ENCODE results near the gene CDCP2.

DNA sequence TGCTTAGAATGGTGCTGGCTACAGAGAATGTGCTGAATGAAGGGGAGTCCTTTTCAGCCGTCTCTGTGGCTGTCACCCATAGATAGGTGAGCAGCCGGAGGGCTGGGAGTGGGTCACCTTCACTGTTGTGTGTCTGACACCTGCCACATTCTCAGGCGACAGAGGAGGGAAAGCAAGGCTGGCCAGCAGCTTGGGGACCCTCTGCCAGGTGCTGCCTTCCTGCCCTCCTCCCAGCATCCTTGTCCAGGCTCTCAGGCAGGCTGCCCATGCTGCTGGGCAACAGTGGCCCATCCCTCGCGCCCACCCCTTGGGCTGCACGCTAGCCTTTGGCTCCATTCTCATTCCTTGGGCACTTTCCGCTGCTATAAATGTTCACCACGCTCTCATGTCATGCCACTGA lies 24.9 kb upstream of the CDCP2 start:
- TF ChIP-seq REST (IDR thresholded peaks at IDR 0.05; ENCODE audit: unreplicated experiment): no peak
- no peak for TF ChIP-seq POLR2AphosphoS5 (IDR thresholded peaks at IDR 0.05; ENCODE audit: low read depth)
- TF ChIP-seq, protein P1, sequence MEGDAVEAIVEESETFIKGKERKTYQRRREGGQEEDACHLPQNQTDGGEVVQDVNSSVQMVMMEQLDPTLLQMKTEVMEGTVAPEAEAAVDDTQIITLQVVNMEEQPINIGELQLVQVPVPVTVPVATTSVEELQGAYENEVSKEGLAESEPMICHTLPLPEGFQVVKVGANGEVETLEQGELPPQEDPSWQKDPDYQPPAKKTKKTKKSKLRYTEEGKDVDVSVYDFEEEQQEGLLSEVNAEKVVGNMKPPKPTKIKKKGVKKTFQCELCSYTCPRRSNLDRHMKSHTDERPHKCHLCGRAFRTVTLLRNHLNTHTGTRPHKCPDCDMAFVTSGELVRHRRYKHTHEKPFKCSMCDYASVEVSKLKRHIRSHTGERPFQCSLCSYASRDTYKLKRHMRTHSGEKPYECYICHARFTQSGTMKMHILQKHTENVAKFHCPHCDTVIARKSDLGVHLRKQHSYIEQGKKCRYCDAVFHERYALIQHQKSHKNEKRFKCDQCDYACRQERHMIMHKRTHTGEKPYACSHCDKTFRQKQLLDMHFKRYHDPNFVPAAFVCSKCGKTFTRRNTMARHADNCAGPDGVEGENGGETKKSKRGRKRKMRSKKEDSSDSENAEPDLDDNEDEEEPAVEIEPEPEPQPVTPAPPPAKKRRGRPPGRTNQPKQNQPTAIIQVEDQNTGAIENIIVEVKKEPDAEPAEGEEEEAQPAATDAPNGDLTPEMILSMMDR (conservative IDR thresholded peaks at IDR 0.05; ENCODE audit: low read depth in 2 of 2): no peak
- TF ChIP-seq EZH2phosphoT487 (IDR thresholded peaks at IDR 0.05; ENCODE audit: unreplicated experiment): no peak
- TF ChIP-seq EZH2 (IDR thresholded peaks at IDR 0.05; ENCODE audit: low read depth, unreplicated experiment): no peak
- TF ChIP-seq ETS1 (IDR thresholded peaks at IDR 0.05): no peak
- no peak for TF ChIP-seq ZNF331 (CRISPR knock-in tag; IDR thresholded peaks at IDR 0.05; ENCODE audit: low read depth)
- no peak for TF ChIP-seq CREB1 (CRISPR knock-in tag; IDR thresholded peaks at IDR 0.05; ENCODE audit: low read depth)
- no peak for TF ChIP-seq STAT1 (IDR thresholded peaks at IDR 0.05; ENCODE audit: unreplicated experiment)
- no peak for TF ChIP-seq JUNB (IDR thresholded peaks at IDR 0.05; ENCODE audit: unreplicated experiment)
- TF ChIP-seq ZNF114 (CRISPR knock-in tag; IDR thresholded peaks at IDR 0.05): no peak
- TF ChIP-seq, protein P2, sequence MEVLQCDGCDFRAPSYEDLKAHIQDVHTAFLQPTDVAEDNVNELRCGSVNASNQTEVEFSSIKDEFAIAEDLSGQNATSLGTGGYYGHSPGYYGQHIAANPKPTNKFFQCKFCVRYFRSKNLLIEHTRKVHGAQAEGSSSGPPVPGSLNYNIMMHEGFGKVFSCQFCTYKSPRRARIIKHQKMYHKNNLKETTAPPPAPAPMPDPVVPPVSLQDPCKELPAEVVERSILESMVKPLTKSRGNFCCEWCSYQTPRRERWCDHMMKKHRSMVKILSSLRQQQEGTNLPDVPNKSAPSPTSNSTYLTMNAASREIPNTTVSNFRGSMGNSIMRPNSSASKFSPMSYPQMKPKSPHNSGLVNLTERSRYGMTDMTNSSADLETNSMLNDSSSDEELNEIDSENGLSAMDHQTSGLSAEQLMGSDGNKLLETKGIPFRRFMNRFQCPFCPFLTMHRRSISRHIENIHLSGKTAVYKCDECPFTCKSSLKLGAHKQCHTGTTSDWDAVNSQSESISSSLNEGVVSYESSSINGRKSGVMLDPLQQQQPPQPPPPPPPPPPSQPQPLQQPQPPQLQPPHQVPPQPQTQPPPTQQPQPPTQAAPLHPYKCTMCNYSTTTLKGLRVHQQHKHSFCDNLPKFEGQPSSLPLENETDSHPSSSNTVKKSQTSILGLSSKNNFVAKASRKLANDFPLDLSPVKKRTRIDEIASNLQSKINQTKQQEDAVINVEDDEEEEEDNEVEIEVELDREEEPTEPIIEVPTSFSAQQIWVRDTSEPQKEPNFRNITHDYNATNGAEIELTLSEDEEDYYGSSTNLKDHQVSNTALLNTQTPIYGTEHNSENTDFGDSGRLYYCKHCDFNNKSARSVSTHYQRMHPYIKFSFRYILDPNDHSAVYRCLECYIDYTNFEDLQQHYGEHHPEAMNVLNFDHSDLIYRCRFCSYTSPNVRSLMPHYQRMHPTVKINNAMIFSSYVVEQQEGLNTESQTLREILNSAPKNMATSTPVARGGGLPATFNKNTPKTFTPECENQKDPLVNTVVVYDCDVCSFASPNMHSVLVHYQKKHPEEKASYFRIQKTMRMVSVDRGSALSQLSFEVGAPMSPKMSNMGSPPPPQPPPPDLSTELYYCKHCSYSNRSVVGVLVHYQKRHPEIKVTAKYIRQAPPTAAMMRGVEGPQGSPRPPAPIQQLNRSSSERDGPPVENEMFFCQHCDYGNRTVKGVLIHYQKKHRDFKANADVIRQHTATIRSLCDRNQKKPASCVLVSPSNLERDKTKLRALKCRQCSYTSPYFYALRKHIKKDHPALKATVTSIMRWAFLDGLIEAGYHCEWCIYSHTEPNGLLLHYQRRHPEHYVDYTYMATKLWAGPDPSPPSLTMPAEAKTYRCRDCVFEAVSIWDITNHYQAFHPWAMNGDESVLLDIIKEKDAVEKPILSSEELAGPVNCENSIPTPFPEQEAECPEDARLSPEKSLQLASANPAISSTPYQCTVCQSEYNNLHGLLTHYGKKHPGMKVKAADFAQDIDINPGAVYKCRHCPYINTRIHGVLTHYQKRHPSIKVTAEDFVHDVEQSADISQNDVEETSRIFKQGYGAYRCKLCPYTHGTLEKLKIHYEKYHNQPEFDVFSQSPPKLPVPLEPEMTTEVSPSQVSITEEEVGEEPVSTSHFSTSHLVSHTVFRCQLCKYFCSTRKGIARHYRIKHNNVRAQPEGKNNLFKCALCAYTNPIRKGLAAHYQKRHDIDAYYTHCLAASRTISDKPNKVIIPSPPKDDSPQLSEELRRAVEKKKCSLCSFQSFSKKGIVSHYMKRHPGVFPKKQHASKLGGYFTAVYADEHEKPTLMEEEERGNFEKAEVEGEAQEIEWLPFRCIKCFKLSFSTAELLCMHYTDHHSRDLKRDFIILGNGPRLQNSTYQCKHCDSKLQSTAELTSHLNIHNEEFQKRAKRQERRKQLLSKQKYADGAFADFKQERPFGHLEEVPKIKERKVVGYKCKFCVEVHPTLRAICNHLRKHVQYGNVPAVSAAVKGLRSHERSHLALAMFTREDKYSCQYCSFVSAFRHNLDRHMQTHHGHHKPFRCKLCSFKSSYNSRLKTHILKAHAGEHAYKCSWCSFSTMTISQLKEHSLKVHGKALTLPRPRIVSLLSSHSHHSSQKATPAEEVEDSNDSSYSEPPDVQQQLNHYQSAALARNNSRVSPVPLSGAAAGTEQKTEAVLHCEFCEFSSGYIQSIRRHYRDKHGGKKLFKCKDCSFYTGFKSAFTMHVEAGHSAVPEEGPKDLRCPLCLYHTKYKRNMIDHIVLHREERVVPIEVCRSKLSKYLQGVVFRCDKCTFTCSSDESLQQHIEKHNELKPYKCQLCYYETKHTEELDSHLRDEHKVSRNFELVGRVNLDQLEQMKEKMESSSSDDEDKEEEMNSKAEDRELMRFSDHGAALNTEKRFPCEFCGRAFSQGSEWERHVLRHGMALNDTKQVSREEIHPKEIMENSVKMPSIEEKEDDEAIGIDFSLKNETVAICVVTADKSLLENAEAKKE (CRISPR knock-in tag; IDR thresholded peaks at IDR 0.05): no peak
- TF ChIP-seq NANOG (IDR thresholded peaks at IDR 0.05; ENCODE audit: borderline replicate concordance): no peak

Measured in GM23338 (cell line).